Measurements from ENCODE around the gene KCNT1.

DNA sequence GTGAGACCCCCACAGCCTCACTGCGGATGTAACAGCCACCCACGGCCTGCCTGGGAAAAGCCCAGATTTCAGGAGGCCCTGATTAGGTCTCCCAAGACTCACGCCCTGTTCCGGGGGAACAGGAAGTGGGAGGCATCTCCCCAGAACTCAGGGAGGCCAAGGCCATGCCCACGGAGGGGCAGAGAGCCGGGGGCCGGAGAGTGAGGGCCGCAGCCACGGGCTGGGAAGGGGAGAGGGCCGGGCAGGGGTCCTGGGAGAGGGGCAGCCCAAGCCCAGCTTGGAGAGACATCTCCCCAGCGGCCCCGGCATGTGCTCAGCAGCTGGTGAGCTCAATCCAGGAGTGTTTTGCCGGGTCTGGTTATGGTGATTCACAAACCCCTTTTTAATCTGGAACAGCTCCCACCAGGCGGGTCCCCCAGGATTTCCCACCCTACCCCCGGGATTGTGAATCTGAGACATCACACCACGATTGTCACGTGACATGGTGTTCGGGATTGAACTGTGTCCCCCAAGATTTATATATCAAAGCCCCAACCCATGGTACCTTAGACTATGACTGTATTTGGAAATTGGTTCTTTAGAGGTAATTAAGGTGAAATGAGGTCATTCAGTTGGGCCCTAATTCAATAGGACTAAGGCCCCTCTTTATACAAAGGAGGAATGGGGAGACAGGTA is 26.6 kb downstream of the KCNT1 start:
- TF ChIP-seq, protein P1, sequence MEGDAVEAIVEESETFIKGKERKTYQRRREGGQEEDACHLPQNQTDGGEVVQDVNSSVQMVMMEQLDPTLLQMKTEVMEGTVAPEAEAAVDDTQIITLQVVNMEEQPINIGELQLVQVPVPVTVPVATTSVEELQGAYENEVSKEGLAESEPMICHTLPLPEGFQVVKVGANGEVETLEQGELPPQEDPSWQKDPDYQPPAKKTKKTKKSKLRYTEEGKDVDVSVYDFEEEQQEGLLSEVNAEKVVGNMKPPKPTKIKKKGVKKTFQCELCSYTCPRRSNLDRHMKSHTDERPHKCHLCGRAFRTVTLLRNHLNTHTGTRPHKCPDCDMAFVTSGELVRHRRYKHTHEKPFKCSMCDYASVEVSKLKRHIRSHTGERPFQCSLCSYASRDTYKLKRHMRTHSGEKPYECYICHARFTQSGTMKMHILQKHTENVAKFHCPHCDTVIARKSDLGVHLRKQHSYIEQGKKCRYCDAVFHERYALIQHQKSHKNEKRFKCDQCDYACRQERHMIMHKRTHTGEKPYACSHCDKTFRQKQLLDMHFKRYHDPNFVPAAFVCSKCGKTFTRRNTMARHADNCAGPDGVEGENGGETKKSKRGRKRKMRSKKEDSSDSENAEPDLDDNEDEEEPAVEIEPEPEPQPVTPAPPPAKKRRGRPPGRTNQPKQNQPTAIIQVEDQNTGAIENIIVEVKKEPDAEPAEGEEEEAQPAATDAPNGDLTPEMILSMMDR (IDR thresholded peaks at IDR 0.05; ENCODE audit: insufficient read depth, low read depth, low read length): no peak
- TF ChIP-seq EZH2 (IDR thresholded peaks at IDR 0.05; ENCODE audit: insufficient read depth, low read length): no peak
